Measurements from ENCODE around the gene AKR1C1.

GRCh38 chr10:4998671-4999070, 35.5 kb downstream of the AKR1C1 start:
- no peak for TF ChIP-seq CTCF (IDR thresholded peaks at IDR 0.05)
- TF ChIP-seq POLR2A (IDR thresholded peaks at IDR 0.05), result no peak

Data from tibial nerve (tissue), 3 donors.